CMK (cell line): Measurements from ENCODE around the gene MZB1.
"Not testable (repeated sequence)": the region's sequence is repeated elsewhere in the genome, so short reads cannot be mapped to it uniquely, and the experiment has no call there.

Experiments used
- DNase-seq: peaks from one replicate; pipeline ENCODE4 v3.0.0-alpha.2; 2010; ENCODE audit warnings: low read depth

The MZB1 gene

GRCh38 chr5:139410121-139410992 is 20.6 kb upstream of the MZB1 start:
- no peak for DNase-seq

- not testable (repeated sequence) for DNase-seq
Observed at GRCh38 chr5:139409116-139409515, 19.4 kb upstream of the MZB1 start.

- no peak for DNase-seq
Observed at GRCh38 chr5:139408191-139408590, 18.5 kb upstream of the MZB1 start.

GRCh38 chr5:139407517-139407916 is 17.8 kb upstream of the MZB1 start:
- no peak for DNase-seq

GRCh38 chr5:139406963-139407362 is 17.2 kb upstream of the MZB1 start:
- no peak for DNase-seq

- DNase-seq: no peak
Observed at GRCh38 chr5:139404484-139404840, 14.7 kb upstream of the MZB1 start.

GRCh38 chr5:139403787-139404483 is 14.2 kb upstream of the MZB1 start, which contains the start of gene SPATA24:
Gene SPATA24, minus strand, starts transcription at chr5:139404089. Its CDS starts 29 bp downstream, at chr5:139404060.
- DNase-seq: peak; percentile 81

GRCh38 chr5:139403418-139403786 is 13.7 kb upstream of the MZB1 start:
- no peak for DNase-seq

- no peak for DNase-seq
Observed at GRCh38 chr5:139402561-139403158, 12.9 kb upstream of the MZB1 start.

GRCh38 chr5:139401546-139401945 is 11.8 kb upstream of the MZB1 start:
- no peak for DNase-seq

GRCh38 chr5:139399501-139400121 is 9.9 kb upstream of the MZB1 start:
- DNase-seq: no peak

GRCh38 chr5:139397921-139398320 is 8.2 kb upstream of the MZB1 start:
- no peak for DNase-seq

GRCh38 chr5:139396691-139397090 is 7.0 kb upstream of the MZB1 start:
- no peak for DNase-seq

- DNase-seq: no peak
Observed at GRCh38 chr5:139395844-139396640, 6.3 kb upstream of the MZB1 start.

- DNase-seq: no peak
Observed at GRCh38 chr5:139394654-139395566, 5.2 kb upstream of the MZB1 start, which contains the start of gene PROB1. Gene PROB1, minus strand, starts transcription at chr5:139395104. Its CDS starts 23 bp downstream, at chr5:139395081.

GRCh38 chr5:139394123-139394653 is 4.5 kb upstream of the MZB1 start:
- DNase-seq: no peak

GRCh38 chr5:139393497-139394122 is 3.9 kb upstream of the MZB1 start:
- DNase-seq: no peak

GRCh38 chr5:139392678-139393496 is 3.2 kb upstream of the MZB1 start:
- DNase-seq: peak; percentile 58

GRCh38 chr5:139392324-139392677 is 2.6 kb upstream of the MZB1 start:
- no peak for DNase-seq
